Kidney (tissue), 14 donors: ENCODE data around the gene UBE2J1. TPM values are rescaled to one million over a fixed set of nuclear protein-coding genes. Genes with fewer than 3 reads are reported as not detected.

ENCODE experiments used
- DNase-seq, 5 donors: peaks; one replicate each; pipeline ENCODE4 v3.0.0-alpha.2; 2013 to 2020
- FAIRE-seq: peaks from 2 replicates; lab custom pipeline; 2012; peaks lifted over from hg19 to GRCh38; lab: Jason Lieb, UNC
- H3K27ac ChIP-seq, 2 donors: one replicate each; pipeline ENCODE4 v1.7.0; 2013; ENCODE audit warnings: low read depth in 2 of 2, low read length in 2 of 2, inconsistent platforms in 1 of 2
- H3K27me3 ChIP-seq: one replicate; pipeline ENCODE4 v1.7.1; 2013; ENCODE audit warnings: low read length, inconsistent platforms; ENCODE audit not compliant: control insufficient read depth, insufficient read depth
- H3K36me3 ChIP-seq, 3 donors: one replicate each; pipeline versions ENCODE4 v1.7.0 to v1.7.1; 2013; ENCODE audit warnings: low read length in 3 of 3, control low read depth in 1 of 3, inconsistent platforms in 1 of 3; ENCODE audit not compliant: insufficient read depth in 3 of 3, control insufficient read depth in 2 of 3
- H3K4me1 ChIP-seq, 3 donors: one replicate each; pipeline versions ENCODE4 v1.7.0 to v1.7.1; 2013; ENCODE audit warnings: low read length in 3 of 3, inconsistent platforms in 1 of 3, low read depth in 1 of 3; ENCODE audit not compliant: control insufficient read depth in 2 of 3, insufficient read depth in 2 of 3
- H3K4me3 ChIP-seq, 3 donors: one replicate each; pipeline versions ENCODE4 v1.7.0 to v1.8.1; 2013; ENCODE audit warnings: low read length in 3 of 3, control low read depth in 1 of 3, inconsistent platforms in 1 of 3
- H3K9ac ChIP-seq, 3 donors: one replicate each; pipeline versions ENCODE4 v1.7.0 to v1.7.1; 2013; ENCODE audit warnings: low read length in 3 of 3, control low read depth in 1 of 3, inconsistent platforms in 1 of 3
- H3K9me3 ChIP-seq, 3 donors: one replicate each; pipeline versions ENCODE4 v1.7.0 to v1.7.1; 2013; ENCODE audit warnings: low read length in 3 of 3, control low read depth in 1 of 3, inconsistent platforms in 1 of 3; ENCODE audit not compliant: control insufficient read depth in 2 of 3, insufficient read depth in 1 of 3
- intact Hi-C: fragments of 100-400 bp; cut with DNase I; formaldehyde crosslinking; loops from one replicate; pipeline ENCODE4 v1.11.1; 2022
- polyA plus RNA-seq: library from polyadenylated mRNA; stranded (reverse); fragments of 350-450 nt; fragmentation: Illumina TruSeq; extraction: RNeasy Lipid Tissue Mini Kit (QIAGEN cat#74804); gene quantifications from one replicate; pipeline ENCODE4 v1.2.3, GENCODE V29; 2014; ENCODE audit warnings: low read depth, low replicate concordance; ENCODE audit not compliant: insufficient read depth
- total RNA-seq: library from RNA; stranded (reverse); fragmentation: NEBNext Ultra II Directional; extraction: Animal tissue kit (Norgen Biotek cat#: 25700); gene quantifications from one replicate; pipeline ENCODE4 v1.2.1, GENCODE V29; 2021
- TF ChIP-seq, protein P1 (sequence below): IDR thresholded peaks from 3 replicates; pipeline ENCODE4 v1.5.1; 2012; ENCODE audit warnings: mild to moderate bottlenecking, moderate library complexity, borderline replicate concordance; ENCODE audit not compliant: insufficient read depth; ENCODE audit errors: extremely low read depth
- donor health status: control.
- donor health status: control.
- donor health status: control.
- donor health status: control.
- donor health status: control.
- donor health status: DM: yes; HTN: yes; CAD: no.
- donor health status: Normal renal cell carcinoma (clear cell type).

UBE2J1 gene
- total and polyA plus RNA-seq, 2 donors from 2014 or later, result 22.8 to 47.3 TPM

- intact Hi-C loops, result no loop called here
- DNase-seq (peak in 2 of 5 donors; percentile 16 to 67), FAIRE-seq (peak; percentile 78)
- H3K27ac ChIP-seq, result peak overlapping the region; percentile 8 to 93
- H3K27me3 ChIP-seq, result no peaks in the 10 kb centered on the region
- peak overlapping the region; percentile 37 to 46 (median 44) for H3K4me3 ChIP-seq
- TF ChIP-seq, protein P1, sequence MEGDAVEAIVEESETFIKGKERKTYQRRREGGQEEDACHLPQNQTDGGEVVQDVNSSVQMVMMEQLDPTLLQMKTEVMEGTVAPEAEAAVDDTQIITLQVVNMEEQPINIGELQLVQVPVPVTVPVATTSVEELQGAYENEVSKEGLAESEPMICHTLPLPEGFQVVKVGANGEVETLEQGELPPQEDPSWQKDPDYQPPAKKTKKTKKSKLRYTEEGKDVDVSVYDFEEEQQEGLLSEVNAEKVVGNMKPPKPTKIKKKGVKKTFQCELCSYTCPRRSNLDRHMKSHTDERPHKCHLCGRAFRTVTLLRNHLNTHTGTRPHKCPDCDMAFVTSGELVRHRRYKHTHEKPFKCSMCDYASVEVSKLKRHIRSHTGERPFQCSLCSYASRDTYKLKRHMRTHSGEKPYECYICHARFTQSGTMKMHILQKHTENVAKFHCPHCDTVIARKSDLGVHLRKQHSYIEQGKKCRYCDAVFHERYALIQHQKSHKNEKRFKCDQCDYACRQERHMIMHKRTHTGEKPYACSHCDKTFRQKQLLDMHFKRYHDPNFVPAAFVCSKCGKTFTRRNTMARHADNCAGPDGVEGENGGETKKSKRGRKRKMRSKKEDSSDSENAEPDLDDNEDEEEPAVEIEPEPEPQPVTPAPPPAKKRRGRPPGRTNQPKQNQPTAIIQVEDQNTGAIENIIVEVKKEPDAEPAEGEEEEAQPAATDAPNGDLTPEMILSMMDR, result no peak
- no peaks in the 10 kb centered on the region for H3K9me3 ChIP-seq
- peak overlapping the region in 1 of 3 donors; percentile 24 for H3K9ac ChIP-seq
- H3K36me3 ChIP-seq, result no peaks in the 10 kb centered on the region
- H3K4me1 ChIP-seq, result peaks cover 0 to 16% (median 14%) of the 10 kb centered on the region in 3 donors
These were observed 2.1 kb downstream of the UBE2J1 start for GRCh38 chr6:89350281-89350966.

DNA sequence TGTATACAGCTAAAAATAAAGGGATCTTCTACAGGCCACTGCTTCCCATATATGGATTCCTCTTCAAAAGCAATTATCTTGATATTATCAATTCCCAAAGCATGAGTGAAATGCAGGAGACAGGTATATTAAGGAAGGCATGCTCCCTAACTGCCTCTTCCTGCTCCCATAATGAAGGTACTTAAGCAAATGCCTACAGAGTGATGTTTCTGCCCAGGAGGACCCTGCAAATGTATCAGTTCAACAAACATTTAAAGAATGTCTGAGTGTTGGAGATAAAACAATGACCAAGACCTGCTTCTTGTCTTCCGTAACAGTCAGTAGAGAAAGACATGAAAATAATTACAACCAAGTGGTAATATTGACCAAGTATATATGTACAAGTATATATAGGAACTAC lies 4.2 kb downstream of the UBE2J1 start:
- FAIRE-seq (no peak), DNase-seq (no peak)
- Histone ChIP-seq H3K9me3 (no peaks in the 10 kb centered on the region), H3K4me1 (peaks cover 0 to 18% (median 14%) of the 10 kb centered on the region in 3 donors), H3K4me3 (no peak overlapping the region), H3K27ac (no peak overlapping the region), H3K27me3 (no peaks in the 10 kb centered on the region), H3K9ac (no peak overlapping the region), H3K36me3 (no peaks in the 10 kb centered on the region)
- intact Hi-C loops, result no loop called here
- TF ChIP-seq, protein P1, result no peak

DNA sequence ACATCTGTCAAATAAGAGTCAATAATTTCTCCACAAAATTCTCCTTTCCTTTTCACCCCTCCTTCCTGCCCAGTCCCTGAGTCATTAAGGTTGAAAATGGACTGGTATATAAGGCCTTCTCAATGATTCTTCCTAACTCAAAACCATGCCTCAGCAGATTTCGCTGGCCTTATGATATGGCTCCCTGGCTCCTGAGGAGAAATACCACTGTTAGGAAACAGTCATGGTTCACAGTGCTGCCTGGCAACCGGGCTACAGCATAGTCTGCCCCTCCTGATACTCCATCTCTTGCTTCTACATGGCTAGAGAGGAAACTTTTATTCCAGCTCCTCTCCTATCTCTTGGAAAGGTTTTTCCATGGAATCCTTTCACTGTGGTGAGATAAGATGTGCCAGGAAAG lies 4.7 kb downstream of the UBE2J1 start:
- peak in 4 of 5 donors; percentile 24 to 59 (median 49) for DNase-seq
- Histone ChIP-seq H3K9me3 (no peaks in the 10 kb centered on the region), H3K4me3 (no peak overlapping the region), H3K4me1 (peaks cover 0 to 18% (median 14%) of the 10 kb centered on the region in 3 donors), H3K36me3 (no peaks in the 10 kb centered on the region), H3K9ac (no peak overlapping the region), H3K27me3 (no peaks in the 10 kb centered on the region), H3K27ac (no peak overlapping the region)
- TF ChIP-seq, protein P1, result no peak
- FAIRE-seq, result no peak
- intact Hi-C loops, result no loop called here
